Lung (tissue), 12 donors: ENCODE results near the gene PLCZ1. TPM values are rescaled to one million over a fixed set of nuclear protein-coding genes. Genes with fewer than 3 reads are reported as not detected.

Experiments used
- ATAC-seq: fragments of 200-7000 bp; cut with Tn5 transposase; one replicate; pipeline ENCODE4 v1.9.1; 2020; ENCODE audit warnings: moderate number of reproducible peaks; ENCODE audit not compliant: insufficient read depth, low FRiP score
- DNase-seq, 3 donors: peaks; one replicate each; pipeline ENCODE4 v3.0.0-alpha.2; 2013 to 2017
- H3K27ac ChIP-seq, 2 donors: one replicate each; pipeline ENCODE4 v1.5.1; 2013; ENCODE audit warnings: mild to moderate bottlenecking in 2 of 2, moderate library complexity in 2 of 2, control low read depth in 1 of 2, inconsistent platforms in 1 of 2, low read depth in 1 of 2, low read length in 1 of 2
- H3K27me3 ChIP-seq, 3 donors: one replicate each; pipeline ENCODE4 v1.5.1; 2013; ENCODE audit warnings: low read length in 2 of 3; ENCODE audit not compliant: control insufficient read depth in 3 of 3, insufficient read depth in 3 of 3
- H3K36me3 ChIP-seq, 4 donors: one replicate each; pipeline ENCODE4 v1.5.1; 2013; ENCODE audit warnings: low read length in 4 of 4, mild to moderate bottlenecking in 1 of 4, moderate library complexity in 1 of 4; ENCODE audit not compliant: control insufficient read depth in 4 of 4, insufficient read depth in 4 of 4
- H3K4me1 ChIP-seq, 5 donors: one replicate each; pipeline ENCODE4 v1.5.1; 2013; ENCODE audit warnings: low read length in 5 of 5, mild to moderate bottlenecking in 2 of 5, moderate library complexity in 1 of 5; ENCODE audit not compliant: control insufficient read depth in 5 of 5, insufficient read depth in 5 of 5
- H3K4me3 ChIP-seq: one replicate; pipeline ENCODE4 v1.5.1; 2013; ENCODE audit warnings: mild to moderate bottlenecking, control low read depth, moderate library complexity
- H3K9ac ChIP-seq, 2 donors: one replicate each; pipeline ENCODE4 v1.5.1; 2013; ENCODE audit warnings: low read length in 2 of 2, control low read depth in 1 of 2; ENCODE audit not compliant: insufficient read depth in 1 of 2
- H3K9me3 ChIP-seq, 4 donors: one replicate each; pipeline ENCODE4 v1.5.1; 2013; ENCODE audit warnings: low read length in 3 of 4, mild to moderate bottlenecking in 1 of 4, moderate library complexity in 1 of 4; ENCODE audit not compliant: control insufficient read depth in 4 of 4, insufficient read depth in 3 of 4
- WGBS, 2 donors: extraction: QIAGEN DNeasy Blood & Tissue Kit; methylation state at CpG; one replicate each; pipeline ENCODE4 v1.1.7; 2013; 5-methylcytosine and 5-hydroxymethylcytosine counted together
- polyA plus RNA-seq, 2 donors: library from polyadenylated mRNA; stranded (reverse); fragments of 200-250 nt; gene quantifications; one replicate each; pipeline ENCODE4 v1.2.1, GENCODE V29; 2013
- total RNA-seq, 2 donors: library from RNA; depleted of rRNA in 1 of 2; stranded (reverse); fragments of >200 nt in 1 of 2; gene quantifications; one replicate each; pipeline ENCODE4 v1.2.1, GENCODE V29; 2014 to 2021
- TF ChIP-seq, protein P1 (sequence below): IDR thresholded peaks from 2 replicates; pipeline ENCODE4 v1.5.1; 2012; ENCODE audit warnings: mild to moderate bottlenecking; ENCODE audit errors: control extremely low read depth, extremely low read depth
- donor health status: control.
- donor health status: control.
- donor health status: Bipolar disorder and iron deficiency.
- donor health status: healthy.
- donor health status: DM: yes; HTN: yes; CAD: no.

PLCZ1 gene
- total and polyA plus RNA-seq, 4 donors, result not detected

DNA sequence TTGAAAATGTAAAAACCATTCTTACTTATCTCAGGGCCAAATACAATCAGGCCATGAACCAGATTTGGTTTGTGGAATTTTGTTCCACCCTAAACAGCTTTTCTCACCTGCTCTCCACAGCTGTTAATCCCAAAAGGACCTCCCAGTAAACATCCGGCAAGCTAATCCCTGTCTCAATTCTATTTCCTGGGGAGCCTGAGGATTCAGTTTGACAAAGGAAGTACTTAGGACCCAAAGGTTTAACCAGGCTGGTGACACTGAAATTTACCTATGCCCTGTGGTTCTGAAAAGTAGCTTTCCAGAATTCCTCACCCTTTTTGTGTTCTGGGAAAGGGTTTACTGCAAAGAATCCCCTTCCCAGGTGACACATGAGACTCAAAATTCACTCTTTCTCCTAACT is 15.1 kb upstream of the PLCZ1 start:
- ATAC-seq, result no peak
- Histone ChIP-seq H3K36me3 (no peaks in the 10 kb centered on the region), H3K9ac (no peak overlapping the region), H3K9me3 (peaks cover 0 to 2% (median 0%) of the 10 kb centered on the region in 4 donors), H3K4me3 (no peak overlapping the region), H3K27me3 (no peaks in the 10 kb centered on the region), H3K27ac (peak overlapping the region in 1 of 2 donors; percentile 79), H3K4me1 (peaks cover 6 to 26% (median 12%) of the 10 kb centered on the region in 5 donors)
- peak in 2 of 3 donors; percentile 6 to 7 for DNase-seq
- TF ChIP-seq, protein P1, sequence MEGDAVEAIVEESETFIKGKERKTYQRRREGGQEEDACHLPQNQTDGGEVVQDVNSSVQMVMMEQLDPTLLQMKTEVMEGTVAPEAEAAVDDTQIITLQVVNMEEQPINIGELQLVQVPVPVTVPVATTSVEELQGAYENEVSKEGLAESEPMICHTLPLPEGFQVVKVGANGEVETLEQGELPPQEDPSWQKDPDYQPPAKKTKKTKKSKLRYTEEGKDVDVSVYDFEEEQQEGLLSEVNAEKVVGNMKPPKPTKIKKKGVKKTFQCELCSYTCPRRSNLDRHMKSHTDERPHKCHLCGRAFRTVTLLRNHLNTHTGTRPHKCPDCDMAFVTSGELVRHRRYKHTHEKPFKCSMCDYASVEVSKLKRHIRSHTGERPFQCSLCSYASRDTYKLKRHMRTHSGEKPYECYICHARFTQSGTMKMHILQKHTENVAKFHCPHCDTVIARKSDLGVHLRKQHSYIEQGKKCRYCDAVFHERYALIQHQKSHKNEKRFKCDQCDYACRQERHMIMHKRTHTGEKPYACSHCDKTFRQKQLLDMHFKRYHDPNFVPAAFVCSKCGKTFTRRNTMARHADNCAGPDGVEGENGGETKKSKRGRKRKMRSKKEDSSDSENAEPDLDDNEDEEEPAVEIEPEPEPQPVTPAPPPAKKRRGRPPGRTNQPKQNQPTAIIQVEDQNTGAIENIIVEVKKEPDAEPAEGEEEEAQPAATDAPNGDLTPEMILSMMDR, result no peak
- 78% methylated on average over 1 of the region's 1 CpG for WGBS, 2 donors

DNA sequence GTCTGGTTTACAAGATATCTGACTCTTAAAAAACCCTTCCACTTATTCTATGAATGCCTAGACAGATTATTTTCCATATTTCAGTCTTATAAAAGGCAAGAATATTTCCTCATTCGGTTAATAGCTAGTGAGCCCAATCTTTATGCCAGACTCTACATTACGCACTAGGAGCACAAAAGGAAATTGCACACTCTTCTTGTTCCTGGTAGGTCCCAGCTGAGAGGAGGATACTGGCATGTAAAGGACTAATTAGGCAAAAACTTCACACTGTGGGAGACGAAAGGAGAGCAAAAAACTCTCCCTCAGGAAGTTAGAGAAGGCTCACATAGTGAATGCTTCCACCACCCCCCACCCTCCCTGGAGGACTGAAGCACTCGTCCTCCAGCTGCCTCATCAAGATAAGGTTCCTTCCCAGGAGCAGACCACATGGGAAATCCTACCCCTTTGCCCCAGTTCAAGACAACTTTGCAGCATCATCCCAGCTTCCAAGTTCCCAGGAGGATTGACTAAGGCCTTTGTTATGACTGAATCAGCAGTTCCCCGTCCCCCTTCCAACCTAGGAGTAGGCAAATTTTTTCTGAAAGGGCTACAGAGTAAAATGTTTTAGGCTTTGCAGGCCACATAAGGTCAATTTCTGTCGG is 14.6 kb upstream of the PLCZ1 start:
- peak overlapping the region in 1 of 2 donors; percentile 79 for H3K27ac ChIP-seq
- H3K36me3 ChIP-seq, result no peaks in the 10 kb centered on the region
- WGBS, 2 donors, result 57 to 58% methylated on average over 6 of the region's 6 CpGs
- no peak for ATAC-seq
- H3K4me3 ChIP-seq, result no peak overlapping the region
- no peak overlapping the region for H3K9ac ChIP-seq
- H3K9me3 ChIP-seq, result peaks cover 0 to 2% (median 0%) of the 10 kb centered on the region in 4 donors
- TF ChIP-seq, protein P1, result no peak
- DNase-seq, result peak in 2 of 3 donors; percentile 2 to 8
- H3K4me1 ChIP-seq, result peaks cover 6 to 27% (median 12%) of the 10 kb centered on the region in 5 donors
- no peaks in the 10 kb centered on the region for H3K27me3 ChIP-seq

DNA sequence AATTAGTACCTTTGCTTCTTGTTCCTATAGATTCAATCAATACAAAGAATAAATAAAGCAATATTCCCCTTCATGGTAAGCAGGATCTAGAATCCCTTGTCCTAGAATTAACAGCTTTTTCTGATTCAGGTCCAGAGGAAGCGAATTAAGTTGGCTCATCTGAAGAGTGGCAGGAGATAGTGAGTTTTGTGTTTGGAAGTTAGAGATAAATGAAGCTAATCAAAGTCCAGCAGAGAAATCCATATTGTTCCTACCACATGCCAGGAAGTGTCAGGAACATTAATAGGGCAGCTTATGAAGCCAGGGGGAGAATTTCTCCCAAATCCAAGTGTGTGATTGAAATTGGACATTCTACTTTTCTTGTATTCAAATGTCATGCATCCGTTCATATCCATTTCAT is 14.1 kb upstream of the PLCZ1 start:
- no peak for DNase-seq
- H3K9me3 ChIP-seq, result peaks cover 0 to 2% (median 0%) of the 10 kb centered on the region in 4 donors
- H3K36me3 ChIP-seq, result no peaks in the 10 kb centered on the region
- H3K9ac ChIP-seq, result no peak overlapping the region
- no peak for ATAC-seq
- TF ChIP-seq, protein P1, result no peak
- H3K4me1 ChIP-seq, result peaks cover 6 to 32% (median 12%) of the 10 kb centered on the region in 5 donors
- WGBS, 2 donors, result 79 to 91% methylated on average over 2 of the region's 2 CpGs
- no peak overlapping the region for H3K4me3 ChIP-seq
- H3K27ac ChIP-seq, result peak overlapping the region in 1 of 2 donors; percentile 79
- H3K27me3 ChIP-seq, result no peaks in the 10 kb centered on the region
